GM21825 (cell line): ENCODE data around the gene SEMA6D.

Experiments used
- ATAC-seq: cut with Tn5 transposase; IDR thresholded peaks from one replicate; pipeline ENCODE4 v1.9.1; 2021; ENCODE audit warnings: mild to moderate bottlenecking, moderate library complexity; ENCODE audit not compliant: unreplicated experiment

The SEMA6D gene

DNA sequence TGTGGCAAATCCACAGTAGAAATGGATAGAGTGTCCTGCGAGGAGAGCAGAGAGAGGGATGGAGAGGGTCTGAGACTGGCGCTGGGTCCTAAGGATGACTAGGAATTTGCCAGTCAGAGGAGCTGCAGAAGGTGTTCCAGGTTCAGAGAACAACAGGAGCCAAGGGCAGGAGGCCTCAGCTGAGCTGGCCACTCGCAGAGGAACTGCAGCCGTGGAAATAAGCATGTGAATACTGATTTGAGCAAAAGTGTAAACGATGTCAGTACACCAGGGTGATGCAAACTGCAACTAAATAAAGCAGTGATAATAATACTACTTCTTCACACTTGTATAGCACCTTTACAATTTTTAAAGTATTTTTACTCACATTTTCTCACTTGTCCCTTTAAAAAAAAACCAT is 24.6 kb downstream of the SEMA6D start:
- ATAC-seq: no peak

DNA sequence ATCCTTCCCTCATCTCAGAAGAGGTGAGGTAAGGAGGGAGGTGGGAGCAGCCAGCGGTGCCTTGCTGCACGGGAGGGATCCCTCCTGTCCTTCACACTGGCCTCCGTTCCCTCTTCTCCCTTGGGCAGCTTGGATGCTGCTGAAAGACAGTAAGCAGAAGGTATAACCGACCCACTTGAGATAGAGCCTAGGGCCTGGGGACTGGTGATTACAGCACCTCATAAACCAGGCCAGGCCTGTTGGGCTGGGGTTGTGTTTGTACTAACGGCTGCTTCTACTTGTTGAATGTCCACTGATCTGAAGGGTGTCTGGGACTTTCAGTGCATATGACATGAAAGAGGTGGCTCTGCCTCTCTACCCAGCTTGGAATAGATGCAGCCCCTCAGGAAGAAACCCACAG is 25.0 kb downstream of the SEMA6D start:
- no peak for ATAC-seq

DNA sequence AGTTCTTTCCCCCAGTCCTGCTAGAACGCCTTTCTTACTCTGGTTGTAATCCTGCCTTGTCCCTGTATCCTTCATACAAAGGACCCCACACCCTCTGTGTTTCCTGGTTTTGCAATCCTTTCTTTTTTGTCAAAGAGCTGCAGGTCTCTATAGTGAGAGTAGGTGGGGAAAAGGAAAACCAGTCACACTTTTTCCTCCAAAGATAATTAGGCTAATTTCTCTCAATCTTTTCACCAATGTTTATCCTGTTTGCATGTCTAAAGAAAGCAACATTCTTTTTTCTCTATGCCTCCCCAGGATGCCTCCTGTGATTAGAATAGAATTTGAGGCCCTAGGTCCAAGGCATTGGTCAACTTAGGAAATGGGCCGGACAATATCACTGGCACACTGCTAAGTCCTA is 25.4 kb downstream of the SEMA6D start:
- ATAC-seq: no peak

DNA sequence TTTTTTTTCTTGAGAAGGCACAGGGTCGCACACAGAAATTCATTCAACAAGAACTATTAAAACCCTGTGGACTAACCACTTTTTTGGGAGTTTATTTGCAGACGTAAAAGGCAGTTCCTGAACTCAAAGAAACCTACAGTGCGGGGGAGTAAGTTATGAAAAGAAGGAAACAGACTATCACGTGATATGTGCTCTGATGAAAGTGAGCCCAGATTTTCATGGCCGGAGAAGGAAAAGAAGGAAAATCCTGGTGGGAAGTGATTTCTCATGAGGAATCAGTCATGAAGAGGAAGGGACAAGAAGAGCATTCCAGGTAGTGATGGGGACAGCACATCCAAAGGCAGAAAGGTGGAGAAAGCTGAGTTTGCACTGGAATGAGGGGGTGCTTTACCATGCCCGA is 26.1 kb downstream of the SEMA6D start:
- no peak for ATAC-seq

DNA sequence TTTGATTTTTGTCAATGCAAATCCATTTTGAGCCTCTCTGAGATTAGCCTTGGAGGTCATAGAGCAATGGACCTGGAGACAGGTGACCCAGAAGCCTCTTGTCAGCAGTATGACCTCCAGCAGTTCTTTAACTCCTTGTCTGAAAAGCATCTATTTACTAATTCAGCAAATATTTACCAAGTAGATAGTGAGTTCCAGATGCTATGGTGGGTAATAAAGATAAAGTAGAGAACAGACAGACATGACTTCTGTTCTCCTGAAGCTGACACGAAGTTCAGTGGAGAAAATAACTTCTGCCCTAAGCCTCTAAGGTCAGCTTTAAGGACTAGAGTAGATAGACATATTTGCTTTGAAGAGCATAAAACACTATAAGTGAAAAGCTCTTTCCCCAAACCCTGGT is 26.6 kb downstream of the SEMA6D start:
- no peak for ATAC-seq

DNA sequence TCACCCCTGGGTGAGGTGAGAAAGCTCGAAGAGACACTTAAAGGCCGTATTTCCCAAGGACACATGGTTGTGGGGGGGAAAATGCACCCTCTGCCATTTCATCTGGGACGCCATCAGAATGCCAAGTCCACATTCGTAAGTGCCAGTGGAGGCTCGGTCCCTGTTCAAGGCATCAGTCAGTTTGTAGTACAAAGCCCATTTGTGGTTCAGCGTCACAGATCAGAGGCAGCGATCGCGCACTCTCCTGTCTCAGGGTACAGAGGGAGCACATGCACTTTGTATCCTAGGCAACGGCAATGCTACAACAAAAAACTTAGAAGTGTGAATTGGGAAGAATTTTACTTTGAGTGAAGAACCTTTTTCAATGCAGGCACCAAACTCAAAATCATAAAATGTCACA is 27.2 kb downstream of the SEMA6D start:
- ATAC-seq: no peak

DNA sequence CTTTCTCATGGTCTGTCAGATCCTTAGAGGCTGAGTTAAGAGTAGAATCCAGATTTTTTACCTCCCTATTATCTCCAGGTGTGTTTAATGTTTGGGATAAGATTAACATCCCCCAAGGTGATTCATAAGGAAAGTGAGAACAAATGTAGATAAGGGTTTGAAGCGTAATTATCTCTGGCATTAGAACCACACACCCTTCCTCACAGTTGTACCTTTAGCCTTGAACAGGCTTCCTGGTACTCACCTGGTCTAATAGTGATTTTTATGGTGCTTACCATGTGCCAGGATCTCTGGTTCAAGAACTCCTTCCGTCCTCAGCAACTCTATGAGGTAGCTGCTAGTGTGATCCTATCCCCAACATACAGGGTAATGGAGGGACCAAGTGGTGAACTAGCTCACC is 27.7 kb downstream of the SEMA6D start:
- ATAC-seq: no peak

DNA sequence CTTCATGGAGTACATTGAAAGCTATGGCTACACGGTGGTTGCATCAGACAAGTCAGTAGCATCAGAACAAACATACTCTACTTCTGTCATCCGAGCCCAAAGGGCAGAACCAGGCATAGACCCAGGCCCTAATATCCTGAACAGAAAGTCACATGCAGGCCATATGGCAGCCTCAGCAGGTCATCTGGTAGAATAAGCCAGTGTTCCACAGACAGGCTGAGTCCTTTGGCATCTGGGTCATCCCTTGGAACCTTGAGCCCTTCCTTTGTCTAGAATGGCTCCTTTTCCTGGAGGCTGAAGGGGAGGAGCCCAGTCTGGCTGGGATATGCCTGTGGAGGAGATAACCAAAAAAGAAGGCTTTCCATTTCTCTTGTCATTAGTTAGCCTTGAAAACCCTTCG is 29.2 kb downstream of the SEMA6D start:
- no peak for ATAC-seq

DNA sequence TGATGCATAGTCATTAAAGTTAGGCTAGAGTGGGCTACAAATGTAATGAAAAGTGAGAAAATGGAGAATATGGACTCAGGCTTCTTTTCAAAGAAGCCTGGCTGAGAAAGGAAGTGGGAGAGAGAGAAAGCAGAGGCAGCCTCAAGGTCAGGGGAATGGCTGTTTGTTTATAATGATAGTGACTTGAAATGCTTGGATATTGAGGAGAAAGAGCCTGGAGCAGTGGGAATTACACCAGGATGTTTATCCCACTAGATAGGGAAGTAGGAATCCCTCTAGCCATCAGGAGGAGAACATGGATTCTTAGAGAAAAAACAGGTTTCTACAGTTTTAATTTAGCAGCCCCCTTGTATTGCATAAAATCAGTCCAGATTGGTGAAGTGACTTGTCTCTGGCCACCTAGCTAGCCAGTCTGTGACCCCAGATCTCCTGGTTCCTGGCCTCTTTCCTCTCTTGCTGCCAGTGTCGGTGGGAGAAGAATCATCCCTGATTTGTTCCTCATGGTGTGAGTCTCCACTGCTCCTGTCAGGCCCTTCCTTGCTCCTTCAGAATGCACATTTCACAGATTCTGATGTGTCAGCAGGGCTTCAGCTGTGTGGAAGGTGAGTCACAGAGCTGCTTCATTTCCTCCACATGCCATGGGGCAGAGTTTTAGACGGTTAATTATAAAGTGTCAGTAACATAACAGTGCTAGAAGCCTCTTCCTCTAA is 32.9 kb downstream of the SEMA6D start:
- ATAC-seq: no peak

DNA sequence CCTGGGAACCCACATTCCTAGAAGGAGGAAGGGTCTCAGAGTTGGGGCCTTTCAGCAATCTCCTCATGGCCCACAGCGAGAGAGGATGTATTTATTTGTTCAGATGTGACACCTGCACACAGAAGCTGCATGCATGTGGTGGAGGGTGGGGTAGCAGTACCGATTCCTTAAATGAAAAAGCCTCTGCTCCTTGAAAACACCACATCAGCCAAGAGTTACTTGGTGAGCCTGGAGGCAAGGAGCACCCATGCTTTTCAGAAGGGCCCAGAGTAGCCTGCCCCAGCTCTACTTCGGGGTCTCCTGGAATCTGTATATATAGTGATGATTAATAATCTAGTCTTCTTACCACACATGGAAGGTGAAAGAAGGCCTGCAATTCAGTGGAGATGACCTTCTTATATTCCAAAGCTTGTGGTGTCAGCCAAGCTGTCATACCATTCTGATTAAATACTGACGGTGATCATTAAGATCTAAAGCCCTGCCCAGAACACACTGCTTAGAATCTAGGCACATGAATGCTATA is 33.5 kb downstream of the SEMA6D start:
- ATAC-seq: no peak

DNA sequence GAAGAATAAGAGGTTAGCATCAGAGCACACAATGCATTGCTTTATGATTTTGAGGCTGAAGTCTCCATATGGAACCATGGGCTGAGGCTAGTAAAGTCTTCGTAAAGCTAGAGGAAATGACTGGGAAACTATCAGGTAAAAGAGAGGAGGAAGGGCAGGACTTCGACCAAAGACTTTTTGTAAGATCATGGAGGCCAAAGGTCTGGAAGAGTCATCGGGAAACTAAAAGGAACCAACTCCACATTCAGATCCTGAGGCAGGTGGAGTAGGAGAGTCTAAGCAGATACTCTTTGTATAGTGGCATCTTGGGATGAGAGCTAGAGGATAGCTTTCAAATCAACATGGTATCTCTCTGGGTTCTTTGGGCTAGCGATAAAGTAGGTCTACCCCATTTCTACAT is 36.3 kb downstream of the SEMA6D start:
- ATAC-seq: no peak

DNA sequence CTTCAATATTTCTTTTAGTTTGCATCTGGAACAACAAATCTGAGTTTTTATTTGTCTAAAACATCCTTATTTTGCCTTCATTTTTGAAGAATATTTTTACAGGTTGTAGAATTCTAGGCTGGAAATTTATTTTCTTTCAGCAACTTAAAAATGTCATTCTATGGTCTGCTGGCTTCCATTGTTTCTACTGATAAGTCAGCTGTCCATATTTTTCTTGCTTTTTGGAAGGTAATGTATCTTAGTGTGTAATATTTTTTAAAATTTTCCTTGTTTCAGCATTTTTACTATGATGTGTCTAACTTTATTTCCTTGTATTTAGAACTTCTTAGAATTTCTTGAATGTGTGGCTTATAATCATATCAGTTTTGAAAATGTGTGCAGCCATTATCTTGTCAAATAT is 37.0 kb downstream of the SEMA6D start:
- ATAC-seq: no peak

DNA sequence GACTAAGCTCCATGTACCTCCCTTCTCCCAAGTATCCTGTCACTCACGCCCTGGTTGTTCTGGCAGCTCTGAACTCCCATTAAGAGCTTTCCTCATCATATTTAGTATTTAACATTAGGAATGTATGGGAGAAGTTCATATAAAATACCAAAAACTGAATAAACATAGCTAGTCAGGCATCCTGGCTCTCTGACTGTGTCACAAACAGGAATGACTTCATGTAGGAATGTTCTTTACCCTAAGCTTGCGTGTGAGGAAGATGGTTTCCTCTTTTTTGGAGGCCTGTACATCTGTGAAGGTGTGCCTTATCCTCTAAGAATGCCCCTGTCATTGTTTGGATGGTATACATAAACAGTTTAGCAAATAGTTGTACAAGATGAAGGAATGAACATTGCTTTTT is 38.6 kb downstream of the SEMA6D start:
- no peak for ATAC-seq

DNA sequence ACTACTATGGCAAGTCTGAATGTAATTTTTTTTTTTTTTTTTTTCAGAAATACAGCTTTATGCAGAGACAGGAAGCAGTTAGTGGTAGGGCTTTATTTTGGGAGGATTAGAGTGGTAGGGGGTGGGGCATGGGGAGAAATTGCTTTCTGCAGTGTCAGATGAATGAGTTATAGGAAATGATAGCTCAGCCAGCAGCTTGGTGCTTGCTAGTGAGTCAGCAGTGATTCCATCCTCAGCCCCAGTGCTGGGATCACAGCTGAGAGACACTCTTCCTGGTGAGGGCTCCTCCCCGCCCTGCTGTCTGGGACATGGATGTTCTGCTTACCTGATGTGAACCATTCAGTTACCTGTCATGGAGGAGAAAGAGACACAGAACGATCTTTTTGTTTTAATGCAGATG is 39.6 kb downstream of the SEMA6D start:
- ATAC-seq: no peak

DNA sequence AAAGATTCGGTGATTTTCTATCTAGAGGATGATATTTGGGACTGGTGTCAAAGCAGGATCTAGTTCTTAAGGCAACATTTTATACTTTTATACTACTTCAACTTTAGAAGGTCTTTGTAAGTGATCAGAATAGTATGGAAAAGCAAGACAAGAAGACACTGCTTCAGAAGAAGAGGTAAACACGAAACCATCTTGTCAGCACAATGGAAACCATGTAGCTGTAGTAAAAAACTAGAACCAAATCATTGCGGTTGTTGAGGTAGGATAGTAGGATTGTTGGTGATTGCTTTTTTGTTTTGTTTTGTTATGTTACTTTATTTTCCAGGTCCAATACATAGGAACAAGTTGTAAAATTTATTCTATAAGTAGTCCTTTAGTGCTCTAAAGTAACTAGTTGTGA is 40.0 kb downstream of the SEMA6D start:
- no peak for ATAC-seq

DNA sequence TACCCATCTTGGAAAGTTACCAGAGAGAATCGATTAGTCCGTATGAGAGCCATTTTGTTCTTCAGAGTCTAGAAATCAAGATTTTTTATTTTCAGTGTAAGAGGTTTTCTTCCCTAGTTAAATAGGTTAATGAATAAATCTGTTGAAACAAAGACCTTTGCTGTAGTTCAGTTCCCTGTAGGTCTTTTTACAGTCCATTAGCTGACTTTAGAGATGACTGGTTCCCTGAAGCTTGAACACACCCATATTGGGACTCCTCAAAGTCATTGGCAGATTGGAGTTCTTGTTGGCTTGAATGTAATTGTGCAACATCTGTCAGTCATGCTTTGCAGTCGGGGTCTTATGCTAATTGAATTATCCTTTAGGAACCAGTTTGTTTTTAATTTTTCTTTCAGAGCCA is 45.3 kb downstream of the SEMA6D start:
- no peak for ATAC-seq

DNA sequence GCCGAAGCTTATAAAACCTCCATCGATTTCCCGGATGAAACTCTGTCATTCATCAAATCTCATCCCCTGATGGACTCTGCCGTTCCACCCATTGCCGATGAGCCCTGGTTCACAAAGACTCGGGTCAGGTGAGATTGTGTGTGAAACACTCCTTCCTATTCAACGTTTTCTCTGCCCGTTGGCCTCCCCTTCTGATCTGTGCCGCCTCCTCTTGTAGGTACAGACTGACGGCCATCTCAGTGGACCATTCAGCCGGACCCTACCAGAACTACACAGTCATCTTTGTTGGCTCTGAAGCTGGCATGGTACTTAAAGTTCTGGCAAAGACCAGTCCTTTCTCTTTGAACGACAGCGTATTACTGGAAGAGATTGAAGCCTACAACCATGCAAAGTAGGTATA is 47.4 kb downstream of the SEMA6D start:
- ATAC-seq: no peak

DNA sequence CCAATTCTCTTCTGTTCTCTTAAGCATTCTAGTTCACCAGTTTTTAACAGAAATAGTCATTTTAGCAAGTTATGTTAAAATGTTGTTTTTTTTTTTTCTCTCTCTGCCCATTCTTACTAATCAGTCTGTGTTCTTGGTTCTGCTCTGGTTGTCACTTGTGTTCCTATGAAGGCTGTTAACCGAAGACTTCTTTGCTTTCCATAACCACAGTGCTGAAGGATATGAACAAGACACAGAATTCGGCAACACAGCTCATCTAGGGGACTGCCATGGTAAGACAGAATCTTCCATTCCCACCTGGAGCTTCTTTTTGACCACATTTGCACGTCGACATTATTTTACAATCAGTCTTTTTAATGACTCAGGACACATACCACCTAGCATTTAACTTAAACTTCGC is 49.1 kb downstream of the SEMA6D start:
- ATAC-seq: no peak

DNA sequence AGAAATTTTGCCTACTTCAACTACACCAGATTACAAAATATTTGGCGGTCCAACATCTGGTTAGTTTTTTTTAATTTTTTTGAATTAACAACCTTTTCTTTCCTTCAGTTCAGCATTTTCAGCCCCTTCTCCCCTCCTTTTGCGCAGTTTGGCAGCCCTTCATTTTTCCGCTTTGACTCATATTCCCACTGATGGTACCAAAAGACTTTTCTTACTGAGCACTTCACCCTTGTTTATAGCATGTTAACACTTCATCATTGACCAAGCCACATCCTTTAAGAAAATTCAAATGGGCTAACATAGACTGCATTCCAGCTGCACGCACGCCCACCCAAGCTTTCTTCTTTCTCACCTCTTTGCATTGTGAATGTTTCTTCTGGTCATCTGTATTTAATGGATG is 49.7 kb downstream of the SEMA6D start:
- no peak for ATAC-seq

DNA sequence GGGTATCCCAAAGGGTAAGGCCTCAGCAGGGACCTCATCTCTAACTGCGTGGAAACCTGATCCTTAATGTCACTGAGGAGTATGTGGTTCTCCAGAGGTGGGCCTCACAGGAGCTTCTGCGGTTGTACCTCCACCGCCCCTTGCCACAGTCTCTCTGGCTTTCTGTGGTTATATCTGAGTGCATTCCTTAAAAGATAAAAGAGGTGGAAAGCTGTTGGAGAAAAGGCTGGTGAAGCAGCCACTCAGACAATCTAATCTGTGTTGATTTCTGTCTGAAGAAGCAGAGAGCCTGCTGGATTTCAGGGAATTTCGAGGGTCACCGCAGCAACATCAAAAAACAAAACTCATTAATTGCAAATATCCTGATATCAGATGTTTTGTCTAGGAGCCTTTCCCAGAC is 51.4 kb downstream of the SEMA6D start:
- no peak for ATAC-seq

DNA sequence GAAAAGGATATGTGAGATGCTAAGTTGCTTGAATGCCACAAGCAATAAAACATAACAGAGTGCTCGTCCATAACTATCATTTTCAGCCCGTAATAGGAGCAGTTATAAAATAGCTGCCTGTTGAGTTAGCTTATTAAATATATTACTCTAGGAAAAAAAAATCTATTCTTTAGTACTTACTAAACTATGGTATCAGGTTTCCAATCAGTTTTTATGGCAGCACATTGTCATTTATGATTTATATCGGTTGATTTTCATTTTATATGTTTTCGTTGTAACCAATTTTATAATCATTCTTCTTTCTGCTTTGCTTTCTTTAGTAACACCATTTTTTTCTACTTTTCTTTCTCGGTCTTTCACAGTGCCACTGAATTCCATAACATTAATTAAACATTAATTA is 51.9 kb downstream of the SEMA6D start:
- no peak for ATAC-seq

DNA sequence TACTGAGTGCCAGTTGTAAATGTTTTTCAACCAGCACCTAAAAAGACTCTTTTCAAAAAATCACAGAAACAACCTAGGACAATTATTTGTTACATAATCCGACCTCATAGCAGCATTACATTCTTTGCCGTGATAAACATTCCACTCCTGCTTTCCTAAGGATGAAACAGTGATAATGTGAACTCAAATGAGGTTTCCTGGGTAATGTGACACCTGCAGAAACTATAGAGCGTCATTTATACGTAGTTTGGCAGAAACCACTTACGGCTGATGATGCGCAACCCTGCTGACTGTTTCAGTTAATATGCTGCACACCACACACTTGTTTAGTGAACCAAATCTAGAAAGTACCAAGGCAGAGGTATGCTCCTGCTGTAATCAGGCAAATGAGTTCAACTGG is 55.8 kb downstream of the SEMA6D start:
- no peak for ATAC-seq

DNA sequence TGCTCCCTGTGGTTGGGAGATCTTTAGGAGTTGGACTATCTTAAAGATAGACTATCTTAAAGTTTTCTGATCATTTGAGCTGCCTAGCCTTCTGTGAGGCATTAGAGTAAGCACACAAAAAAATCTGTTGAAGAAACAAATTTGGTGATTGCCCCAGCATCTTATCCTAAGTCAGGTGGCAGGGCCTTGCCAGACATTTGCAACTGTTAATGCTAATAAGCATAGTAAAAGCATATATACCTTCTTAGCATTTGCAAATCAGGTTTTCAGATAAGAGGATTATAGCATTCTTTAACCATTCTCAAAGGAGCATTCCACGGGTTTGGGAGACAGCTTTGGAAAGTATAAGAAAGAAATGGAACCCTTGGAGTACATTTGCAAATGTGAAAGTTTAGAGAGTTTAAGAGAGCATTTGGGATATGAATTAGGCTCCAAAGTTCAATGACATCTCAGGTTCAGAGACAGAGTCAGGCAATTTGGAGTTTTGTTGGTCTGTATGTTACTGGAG is 61.0 kb downstream of the SEMA6D start:
- ATAC-seq: no peak
